Amniotic epithelial cell (primary cell): ENCODE data around the gene ARMH3.
A peak's percentile ranks its signal among the peaks of the same experiment; 100 is the strongest.

Experiments
- DNase-seq: peaks from one replicate; pipeline ENCODE4 v3.0.0-alpha.2; 2010; ENCODE audit warnings: low read depth

The ARMH3 gene

DNA sequence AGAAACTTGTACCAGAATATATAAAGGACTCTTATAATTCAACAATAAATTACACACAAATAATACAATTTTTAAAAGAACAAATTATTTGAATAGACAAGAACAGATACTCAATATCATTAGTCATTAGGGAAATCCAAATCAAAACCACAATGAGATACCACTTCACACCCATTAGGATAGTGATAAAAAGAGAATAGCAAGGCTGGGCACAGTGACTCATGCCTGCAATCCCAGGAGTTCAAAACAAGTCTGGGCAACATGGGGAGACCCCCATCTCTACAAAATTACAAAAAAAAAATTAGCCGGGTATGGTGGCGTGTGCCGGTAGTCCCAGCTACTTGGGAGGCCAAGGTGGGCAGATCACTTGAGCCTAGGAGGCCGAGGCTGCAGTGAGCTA, 160.2 kb downstream of the ARMH3 start:
- no peak for DNase-seq

DNA sequence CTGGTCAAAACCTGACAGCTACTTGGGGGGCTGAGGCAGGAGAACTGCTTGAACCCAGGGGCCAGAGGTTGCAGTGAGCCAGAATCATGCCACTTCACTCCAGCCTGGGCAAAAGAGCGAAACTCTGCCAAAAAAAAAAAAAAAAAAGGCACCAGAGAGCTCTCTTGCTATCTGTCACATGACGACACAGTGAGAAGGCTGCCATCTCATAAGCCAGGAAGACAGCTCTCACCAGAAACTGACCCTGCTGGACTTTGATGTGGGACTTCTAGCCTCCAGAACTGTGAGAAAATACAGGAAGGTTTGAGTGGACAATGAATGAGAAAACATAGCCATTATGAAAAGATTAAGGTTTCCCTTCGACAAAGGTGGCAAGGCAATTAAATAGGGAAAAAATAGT, 161.2 kb downstream of the ARMH3 start:
- no peak for DNase-seq

DNA sequence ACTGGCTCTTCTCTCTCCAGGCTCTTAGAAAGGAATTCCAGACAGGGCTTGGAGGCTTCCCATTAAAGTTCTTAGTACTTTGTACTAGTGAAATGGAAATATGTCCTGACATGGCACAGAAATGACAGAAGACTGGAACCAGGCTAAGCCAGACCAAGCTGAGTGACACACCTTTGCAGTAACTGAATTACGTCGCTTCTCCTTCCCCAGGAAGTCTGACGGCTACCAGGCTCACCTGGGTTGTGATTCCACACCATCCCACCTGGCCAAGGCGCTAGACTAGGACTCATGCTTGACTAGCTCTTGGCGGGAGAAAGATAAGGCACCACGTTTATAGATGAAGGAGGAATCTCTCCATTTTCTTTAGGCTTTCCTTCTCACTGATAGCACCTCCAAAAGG, 161.7 kb downstream of the ARMH3 start:
- no peak for DNase-seq

DNA sequence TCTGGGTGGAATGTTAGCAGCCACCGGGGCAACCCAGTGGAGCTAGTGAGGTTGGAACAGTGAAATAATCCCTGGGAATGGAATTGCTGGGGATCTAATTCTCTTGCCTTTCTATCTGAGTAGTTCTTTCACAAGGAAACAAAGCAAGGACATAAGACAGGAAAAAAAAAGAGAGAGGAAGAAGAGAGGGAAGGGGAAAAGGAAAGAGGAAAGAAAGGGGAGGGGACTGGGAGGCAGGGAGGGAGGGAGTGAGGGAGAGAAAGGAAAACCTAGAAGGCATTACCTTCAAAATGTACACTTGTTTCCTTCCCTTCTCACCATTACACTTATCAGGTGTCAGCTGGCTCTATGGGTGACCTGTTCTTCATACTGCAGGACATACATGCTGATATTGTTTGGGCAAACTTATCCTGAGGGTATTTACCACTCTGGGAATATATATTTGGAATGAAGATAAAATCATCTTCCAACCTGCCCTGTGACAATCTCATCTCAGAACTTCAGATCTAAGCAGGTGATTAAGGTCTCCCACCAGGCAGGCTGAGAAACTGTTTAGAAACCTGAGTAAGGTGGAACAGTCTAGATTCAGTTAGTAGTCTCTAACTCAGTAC, 162.4 kb downstream of the ARMH3 start:
- no peak for DNase-seq

DNA sequence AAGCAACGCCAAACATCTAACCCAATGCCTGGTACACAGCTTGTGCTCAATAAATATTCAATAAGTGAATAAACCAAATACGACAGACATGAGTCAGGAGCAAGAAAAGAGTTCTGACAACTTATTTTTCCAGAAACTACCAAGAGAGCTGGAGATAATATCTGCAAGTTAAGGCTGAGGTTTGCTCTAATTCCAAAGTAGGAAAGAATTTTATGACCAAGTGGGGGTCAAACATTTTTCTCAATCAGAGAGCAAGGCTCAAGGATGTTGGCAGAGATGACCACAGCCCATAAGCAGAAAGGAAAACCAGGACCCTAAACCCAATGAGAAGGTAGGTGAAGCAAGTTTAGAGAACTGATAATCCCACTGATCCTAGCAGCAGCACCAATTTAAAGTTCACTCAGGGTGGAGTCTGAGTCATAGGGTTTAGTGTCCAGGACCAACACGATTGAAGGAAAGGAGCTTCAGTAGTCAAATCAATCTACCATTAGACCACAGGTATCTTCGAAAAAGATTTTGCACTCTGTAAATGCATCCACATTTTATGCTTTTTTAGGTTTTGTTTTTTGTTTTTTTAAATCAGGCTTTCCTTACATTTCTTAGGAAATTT, 163.1 kb downstream of the ARMH3 start:
- DNase-seq: peak; percentile 64

DNA sequence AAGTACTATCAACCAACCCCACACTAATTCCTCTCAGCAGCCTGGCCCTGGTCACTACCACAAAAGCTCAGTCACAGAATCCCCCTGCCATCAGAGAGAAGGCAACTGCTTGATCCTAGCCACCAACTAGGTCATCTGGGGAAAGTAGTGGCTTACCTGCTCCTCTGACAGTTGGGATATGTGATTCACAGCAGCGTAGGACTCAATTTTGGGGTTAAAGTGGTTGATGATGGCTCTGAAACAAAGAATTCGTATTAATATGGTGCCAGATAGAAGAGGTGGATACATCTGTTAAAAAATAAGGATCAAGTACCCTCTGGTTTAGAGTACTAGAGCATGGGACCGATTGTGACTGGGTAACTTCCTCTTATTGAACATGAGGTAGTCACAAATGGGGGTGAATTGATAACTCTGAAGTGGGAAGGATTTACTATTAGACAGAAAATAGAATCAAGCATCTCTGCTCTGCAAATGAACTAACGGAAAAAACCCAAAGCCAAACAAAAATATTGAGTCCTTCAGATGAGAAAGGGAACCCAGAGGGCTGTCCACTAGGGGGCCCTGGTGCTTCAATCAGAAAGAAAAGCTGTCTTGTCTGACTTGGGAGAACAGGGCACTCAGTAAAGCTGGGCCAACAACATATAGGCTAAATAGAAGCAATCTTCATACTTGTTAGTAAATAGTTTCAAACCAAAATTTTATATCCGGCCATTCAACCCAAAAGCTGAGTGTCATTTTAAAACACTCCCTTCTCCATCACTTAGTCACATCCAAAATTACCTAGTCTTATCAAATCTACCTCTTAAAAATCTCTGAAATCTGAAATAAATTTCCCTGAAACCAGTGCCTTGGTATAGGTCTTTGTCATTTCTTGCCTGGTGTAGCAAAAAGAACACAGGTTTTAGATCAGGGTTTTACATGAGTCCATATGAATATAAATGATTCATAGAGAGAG, 166.4 kb downstream of the ARMH3 start:
- peak; percentile 71 for DNase-seq

DNA sequence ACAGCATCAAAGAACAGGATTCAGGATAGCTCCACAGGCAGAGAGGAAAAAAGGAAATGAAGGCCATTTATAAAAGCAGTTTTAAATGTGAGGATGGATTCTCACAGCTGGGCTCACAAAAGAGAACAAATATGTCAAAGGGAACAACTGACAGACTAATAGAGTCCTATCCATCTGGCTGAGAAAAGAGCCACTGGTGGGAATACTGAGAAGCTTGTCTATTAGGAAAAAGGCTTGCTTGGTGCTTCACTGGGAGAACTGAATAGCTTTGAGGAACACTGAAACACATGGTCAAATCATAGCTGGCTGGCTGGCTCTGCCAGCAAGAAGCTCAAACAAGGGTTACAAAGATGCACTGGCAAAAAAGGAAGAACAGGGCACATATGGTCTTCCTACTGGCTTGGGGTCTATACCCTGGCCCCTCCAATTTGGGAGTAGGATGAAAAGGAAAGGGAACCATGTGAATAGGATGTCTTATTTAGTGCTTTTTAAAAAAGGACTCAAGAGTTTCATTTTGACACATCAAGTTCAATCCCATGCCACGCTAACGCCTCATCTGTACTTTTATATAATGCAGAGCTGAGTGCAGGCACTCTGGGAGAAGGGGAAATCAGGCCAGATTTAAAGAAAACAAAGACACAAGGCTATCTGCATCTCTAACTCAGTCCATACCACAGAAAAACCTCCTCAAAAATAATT, 167.6 kb downstream of the ARMH3 start:
- no peak for DNase-seq

DNA sequence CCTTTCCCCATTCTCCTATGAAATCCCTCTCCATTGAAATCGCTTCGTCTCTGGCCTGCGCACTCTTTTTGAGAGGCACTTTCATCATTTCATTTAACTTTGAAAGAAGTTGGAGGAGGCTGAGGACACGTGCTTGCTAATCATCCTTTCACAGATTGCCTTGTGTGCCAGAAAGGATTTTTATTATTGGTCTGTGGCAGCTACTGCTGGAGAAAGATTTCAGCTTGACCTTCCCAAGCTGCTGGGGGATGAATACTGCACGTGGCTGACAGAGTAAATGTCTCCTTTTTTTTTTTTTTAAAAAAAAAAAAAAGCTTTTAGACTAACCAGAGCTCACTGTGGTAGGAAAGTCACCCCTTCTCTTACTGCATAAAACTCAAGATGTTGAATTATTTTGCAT, 168.2 kb downstream of the ARMH3 start:
- DNase-seq: no peak

DNA sequence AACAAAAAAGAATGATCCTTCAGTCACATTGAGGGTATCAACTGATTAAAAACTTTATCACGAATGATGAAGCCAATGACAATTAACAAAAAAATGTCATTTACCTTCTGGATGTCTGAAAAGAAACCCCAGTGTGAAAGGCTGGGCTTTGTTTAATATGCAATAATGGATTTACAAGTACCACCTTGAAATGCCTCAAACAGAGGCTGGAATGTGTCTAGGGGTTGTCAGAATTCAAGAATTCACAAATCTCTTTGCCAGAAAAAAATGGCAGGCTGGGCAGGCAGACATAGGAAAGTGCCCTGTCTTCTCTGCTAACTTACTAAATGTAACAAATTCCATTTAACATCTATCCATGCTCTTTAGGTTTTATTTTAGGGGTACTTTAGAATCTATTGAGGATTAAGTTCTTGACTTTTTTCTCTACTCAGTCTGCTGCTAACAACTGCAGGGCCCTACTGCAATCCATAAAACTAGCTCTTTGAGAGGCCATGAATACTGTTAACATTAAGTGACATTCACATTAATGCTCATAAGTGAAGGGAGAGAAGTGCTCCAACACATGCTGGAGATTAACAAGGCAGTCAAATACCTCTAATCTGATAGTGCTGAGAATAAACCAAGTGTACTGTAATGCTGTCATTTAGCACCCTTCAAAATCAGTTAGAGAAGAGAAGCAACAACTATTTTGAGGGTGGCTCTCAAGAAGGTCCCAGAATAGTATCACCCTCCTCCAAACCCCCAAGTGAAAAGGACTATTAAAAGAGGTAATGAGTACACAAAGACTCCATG, 169.3 kb downstream of the ARMH3 start:
- no peak for DNase-seq

DNA sequence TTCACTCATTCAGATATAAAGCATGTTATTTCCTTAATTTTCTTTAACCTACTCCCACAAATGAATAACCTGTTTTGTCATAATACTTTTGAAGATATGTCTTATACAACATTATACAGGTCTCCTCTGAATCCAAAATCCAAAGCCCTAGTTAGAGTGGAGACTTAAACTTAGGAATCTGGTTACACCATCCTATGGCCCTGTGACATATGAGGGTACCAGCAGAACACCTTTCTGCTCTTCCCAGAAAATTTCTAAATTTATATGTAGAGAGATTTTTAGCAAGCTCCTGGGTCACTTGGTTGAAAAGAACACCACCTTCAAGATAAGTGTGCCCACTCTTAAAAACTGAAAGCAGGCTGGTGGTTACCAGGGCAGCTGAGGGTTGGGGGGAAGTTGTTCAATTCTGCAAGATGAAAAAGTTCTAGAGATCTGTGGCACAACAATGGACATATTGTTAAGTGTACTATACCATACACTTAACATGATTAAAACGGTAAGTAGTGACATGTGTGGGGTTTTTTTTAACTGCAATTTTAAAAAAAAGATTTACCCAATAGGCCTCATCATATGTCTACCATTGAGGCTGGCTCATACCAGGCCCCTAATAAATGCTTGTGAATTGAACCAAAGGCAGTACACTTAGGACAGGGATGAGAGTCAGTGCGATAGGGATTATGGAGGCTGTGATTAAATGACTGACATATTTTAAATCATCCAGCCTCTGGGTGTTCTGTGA, 174.8 kb downstream of the ARMH3 start:
- DNase-seq: no peak

DNA sequence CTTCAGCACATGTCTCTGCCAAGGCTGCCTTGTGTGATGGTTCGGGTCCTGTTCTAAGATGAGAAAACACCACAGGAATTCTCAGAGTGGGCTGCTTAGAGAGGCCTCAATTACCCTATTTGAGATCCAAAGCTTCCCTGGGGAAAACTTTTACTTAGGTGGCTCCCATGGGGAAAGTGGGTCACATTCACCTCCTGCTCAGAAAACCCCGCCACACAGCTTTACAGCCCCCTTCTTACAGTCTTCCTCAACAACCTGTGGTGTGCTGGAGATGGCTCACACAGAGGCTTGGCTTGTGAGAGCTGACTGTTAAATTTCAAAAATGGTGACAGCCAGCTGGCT, 175.8 kb downstream of the ARMH3 start:
- DNase-seq: no peak

DNA sequence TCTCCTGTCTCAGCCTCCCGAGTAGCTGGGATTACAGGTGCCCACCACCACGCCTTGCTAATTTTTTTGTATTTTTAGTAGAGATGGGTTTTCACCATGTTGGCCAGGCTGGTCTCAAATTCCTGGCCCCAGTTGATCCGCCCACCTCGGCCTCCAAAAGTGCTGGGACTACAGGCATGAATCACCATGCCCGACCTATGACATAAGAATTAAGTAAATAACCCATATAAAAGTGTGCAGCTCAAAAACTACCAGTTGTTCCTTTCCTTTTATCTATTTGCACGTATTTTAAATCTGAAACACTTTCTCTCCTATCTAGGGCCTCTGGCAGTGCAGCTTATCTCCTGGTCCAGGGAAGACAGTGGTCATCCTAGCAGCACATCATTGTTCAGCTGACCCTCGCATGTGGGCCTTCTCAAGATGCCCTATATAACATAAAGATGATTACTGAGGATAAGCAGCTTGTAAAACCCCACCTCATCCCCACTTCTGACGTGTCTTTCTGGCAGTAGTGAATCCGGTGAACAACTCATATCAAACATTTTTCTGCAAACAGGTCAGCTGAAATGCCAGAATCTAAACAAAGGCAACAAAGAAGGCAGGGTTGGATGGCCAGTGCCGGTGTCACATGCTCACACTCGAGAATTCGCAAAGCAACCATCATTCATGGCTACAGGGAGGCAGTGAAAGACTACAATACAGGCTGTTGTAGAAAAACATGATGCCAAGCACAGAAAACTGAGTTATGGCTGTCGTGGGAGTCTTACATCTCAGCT, 176.3 kb downstream of the ARMH3 start:
- DNase-seq: peak; percentile 81

DNA sequence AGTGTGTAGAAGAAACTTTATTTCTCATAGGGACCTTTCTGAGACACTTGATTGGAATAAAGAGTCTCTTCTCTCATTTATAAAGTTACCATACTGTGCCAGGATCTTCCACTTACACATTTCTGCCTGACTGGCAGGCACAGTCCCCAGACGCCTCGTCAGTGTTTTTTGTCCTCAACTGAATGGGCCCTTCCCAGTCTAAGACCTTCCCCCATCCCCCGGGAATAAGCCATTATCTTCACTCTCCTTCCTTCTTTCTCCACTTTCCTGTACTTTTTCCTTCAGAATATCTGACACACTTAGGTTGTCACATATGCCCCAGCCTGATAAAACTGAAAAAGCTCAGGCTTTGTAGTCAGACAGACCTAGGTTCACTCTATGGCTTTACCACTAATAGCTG, 177.1 kb downstream of the ARMH3 start:
- no peak for DNase-seq

DNA sequence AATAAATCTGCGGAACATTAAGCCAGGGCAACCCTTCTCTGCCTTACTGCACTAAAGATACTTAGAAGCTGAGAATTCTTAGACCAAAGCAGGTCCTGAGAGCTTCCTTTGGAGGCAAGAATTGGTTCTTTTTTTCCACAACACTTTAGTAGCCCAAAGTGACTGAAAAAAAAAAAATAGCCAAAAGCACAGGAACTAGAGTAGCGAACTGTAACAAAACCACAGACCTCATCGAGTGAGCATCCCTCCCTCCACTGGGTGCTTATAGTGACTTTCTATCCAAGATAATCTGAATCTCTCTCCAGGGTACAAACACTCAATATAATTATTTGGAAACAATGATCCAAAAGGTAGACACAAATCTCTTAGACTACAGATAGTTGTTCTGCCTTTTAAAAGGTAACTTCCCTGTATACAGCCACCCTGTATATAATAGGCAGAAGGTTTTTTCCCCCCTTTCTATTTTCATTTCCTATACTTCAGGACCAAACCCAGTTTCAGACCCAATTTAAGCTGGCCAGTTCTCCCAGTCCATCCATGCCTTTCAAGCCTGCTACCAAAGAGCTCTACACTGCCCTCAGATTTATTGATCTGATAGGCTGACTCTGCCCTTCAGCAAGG, 180.8 kb downstream of the ARMH3 start:
- DNase-seq: no peak

DNA sequence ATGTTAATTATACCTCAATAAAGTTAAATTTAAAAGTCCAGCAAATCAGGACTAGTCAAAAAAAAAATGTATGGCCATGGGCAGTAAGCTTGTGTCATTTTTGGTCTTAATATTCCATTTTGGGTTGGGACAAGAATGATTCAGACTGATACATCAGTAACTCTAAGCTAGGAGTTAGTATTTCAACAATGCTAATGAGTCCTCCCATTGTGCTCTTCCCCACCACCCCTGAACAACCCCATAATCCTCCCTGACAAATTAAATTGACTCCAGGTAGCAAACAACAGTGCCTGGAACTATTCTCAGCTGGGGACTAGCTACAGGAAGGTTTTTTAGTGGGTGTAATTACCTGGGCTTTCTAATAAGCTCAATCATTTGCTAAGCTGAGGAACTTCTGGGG, 181.7 kb downstream of the ARMH3 start:
- no peak for DNase-seq

DNA sequence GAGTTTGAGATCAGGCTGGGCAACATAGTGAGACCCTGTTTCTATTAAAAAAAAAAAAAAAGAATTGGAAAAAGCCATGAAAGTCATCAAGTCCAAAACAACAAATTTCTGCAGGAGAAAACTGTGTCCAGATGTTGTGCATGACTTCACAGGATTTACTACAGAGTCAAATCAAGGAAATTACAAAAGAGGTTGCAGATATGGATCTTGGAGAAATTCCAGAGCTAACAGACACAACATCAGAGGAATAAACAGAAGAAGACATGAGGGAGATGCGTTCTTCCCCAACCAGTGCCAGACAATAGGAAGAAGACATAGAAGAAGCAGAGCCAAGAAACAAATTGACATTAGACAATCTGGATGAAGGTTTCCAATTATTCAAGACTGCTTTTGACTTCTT, 188.0 kb downstream of the ARMH3 start:
- no peak for DNase-seq

DNA sequence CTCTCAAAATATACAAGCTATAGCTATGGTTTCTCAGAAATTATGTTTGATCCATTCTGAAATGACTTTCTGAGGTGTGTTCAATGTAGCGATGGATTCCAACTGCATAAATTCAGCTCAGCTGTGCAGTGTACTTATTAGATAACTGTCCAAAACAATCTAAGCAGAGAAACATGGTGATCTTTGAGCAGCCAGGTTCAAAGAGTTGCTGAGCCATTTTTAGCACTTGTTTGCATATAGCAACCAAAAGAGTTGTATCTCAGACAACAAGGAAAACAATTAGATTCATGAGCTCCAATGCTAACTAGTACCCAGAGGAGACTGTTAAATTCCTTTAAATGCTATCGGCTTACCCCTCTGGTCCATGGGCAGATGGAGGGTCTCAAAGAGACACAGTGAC, 196.4 kb downstream of the ARMH3 start:
- DNase-seq: no peak

DNA sequence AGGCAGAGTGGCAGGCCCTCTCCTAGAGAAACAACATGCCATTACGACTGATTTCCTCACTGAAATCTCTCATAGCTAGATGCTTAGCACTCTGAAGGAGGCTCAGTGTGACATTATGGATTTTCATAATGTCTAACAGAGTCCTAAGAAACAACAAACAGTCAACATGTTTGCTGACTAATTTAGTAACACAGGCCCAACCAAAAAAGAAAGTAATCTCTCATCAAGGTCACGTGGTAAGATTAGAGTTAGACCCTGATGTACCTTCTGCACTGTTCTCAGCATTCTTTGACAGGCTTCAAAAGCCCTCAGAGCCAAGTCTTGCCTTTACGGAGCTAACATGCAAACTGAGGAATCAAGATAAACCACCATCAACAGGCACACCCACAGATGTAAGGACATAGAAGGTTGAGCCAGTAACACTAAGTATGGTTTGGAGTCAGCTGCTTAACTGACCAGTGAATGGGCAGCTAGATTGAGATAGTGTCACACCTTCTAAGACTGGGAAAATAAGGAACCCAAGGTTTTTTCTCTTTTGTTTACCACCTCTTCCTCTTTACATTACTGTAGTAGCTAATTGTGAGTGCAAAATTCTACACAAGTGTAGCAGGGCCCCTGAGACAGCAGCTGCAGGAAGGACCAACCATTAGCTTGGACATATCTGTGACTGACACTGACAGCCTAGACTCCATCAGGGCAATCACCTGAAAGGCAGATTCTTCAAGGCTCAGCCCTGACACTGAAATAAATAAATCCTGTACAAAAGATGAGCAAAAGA, 197.1 kb downstream of the ARMH3 start:
- DNase-seq: no peak

DNA sequence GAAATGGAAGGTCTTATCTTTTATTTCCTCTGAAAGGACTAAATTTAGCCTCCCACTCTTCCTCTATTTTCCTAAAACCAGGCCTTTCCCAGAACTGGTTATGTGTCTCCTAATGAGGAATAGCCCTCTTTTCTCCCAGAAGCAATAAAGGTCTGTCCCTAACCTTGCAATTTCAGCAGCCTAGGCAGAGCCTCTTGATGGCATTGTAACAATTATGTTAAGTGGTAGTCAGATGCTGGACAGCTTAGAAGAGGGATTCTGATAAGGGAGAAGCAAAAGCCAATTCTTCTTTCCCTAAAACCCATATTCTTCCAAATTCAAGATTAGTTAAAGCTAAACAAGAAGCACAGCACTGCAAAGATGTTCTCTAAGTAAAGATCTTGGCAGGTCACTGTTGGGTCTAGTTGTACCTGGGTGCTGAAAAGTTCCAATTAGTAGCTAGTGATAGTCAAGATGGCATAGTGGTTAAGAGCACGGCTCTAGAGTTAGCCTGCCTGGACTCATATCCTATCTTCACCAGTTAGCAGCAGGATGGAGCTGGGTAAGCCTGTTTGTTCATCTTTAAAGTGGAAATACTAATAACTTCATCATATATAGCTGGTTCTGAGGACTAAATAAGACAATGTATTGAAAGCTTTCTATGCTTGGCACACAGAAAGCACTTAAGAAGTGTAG, 198.0 kb downstream of the ARMH3 start:
- no peak for DNase-seq
